Measurements from ENCODE around the gene FAM163B.

The FAM163B gene

GRCh38 chr9:133571391-133571890, 37.7 kb downstream of the FAM163B start:
- Histone ChIP-seq H3K36me3 (ENCODE audit: control insufficient read depth, low read length) (no peaks in the 10 kb centered on the region), H3F3A (ENCODE audit: control insufficient read depth, insufficient read depth) (no peaks in the 10 kb centered on the region), H3K4me3 (ENCODE audit: low read length) (no peak overlapping the region), H3K9me3 (ENCODE audit: control insufficient read depth, insufficient read depth, low read length) (no peaks in the 10 kb centered on the region), H3K79me2 (ENCODE audit: control insufficient read depth, low read length) (no peaks in the 10 kb centered on the region), H4K20me1 (ENCODE audit: control insufficient read depth, insufficient read depth, low read depth, low read length) (no peaks in the 10 kb centered on the region), H3K4me2 (ENCODE audit: low read length) (no peak overlapping the region), H3K27me3 (ENCODE audit: control insufficient read depth, low read length) (no peaks in the 10 kb centered on the region), H3K27ac (ENCODE audit: low read depth, low read length) (no peak overlapping the region), H3K9me2 (replicated peaks; ENCODE audit: control insufficient read depth, low read length) (no peaks in the 10 kb centered on the region), H3K4me1 (ENCODE audit: control insufficient read depth, low read length) (peaks cover 4% of the 10 kb centered on the region; the same call in 1 of the 2 replicates)
- TF ChIP-seq CTCF (IDR thresholded peaks at IDR 0.05; ENCODE audit: low read depth, low read length, poor library complexity, severe bottlenecking), result no peak
- TF ChIP-seq EZH2phosphoT487 (IDR thresholded peaks at IDR 0.05; ENCODE audit: borderline replicate concordance, low read length), result no peak

GRCh38 chr9:133570691-133571080, 38.5 kb downstream of the FAM163B start:
- Histone ChIP-seq H4K20me1 (ENCODE audit: control insufficient read depth, insufficient read depth, low read depth, low read length) (no peaks in the 10 kb centered on the region), H3K27me3 (ENCODE audit: control insufficient read depth, low read length) (no peaks in the 10 kb centered on the region), H3K27ac (ENCODE audit: low read depth, low read length) (no peak overlapping the region), H3K36me3 (ENCODE audit: control insufficient read depth, low read length) (no peaks in the 10 kb centered on the region), H3F3A (ENCODE audit: control insufficient read depth, insufficient read depth) (no peaks in the 10 kb centered on the region), H3K9me3 (ENCODE audit: control insufficient read depth, insufficient read depth, low read length) (no peaks in the 10 kb centered on the region), H3K4me2 (ENCODE audit: low read length) (no peak overlapping the region), H3K79me2 (ENCODE audit: control insufficient read depth, low read length) (no peaks in the 10 kb centered on the region), H3K4me1 (ENCODE audit: control insufficient read depth, low read length) (no peaks in the 10 kb centered on the region), H3K9me2 (replicated peaks; ENCODE audit: control insufficient read depth, low read length) (no peaks in the 10 kb centered on the region), H3K4me3 (ENCODE audit: low read length) (no peak overlapping the region)
- TF ChIP-seq EZH2phosphoT487 (IDR thresholded peaks at IDR 0.05; ENCODE audit: borderline replicate concordance, low read length) (no peak), CTCF (IDR thresholded peaks at IDR 0.05; ENCODE audit: low read depth, low read length, poor library complexity, severe bottlenecking) (no peak)

- Histone ChIP-seq H3K4me1 (ENCODE audit: control insufficient read depth, low read length) (no peaks in the 10 kb centered on the region), H3F3A (ENCODE audit: control insufficient read depth, insufficient read depth) (no peaks in the 10 kb centered on the region), H3K4me3 (ENCODE audit: low read length) (no peak overlapping the region), H3K9me2 (replicated peaks; ENCODE audit: control insufficient read depth, low read length) (no peaks in the 10 kb centered on the region), H3K36me3 (ENCODE audit: control insufficient read depth, low read length) (no peaks in the 10 kb centered on the region), H3K4me2 (ENCODE audit: low read length) (no peak overlapping the region), H3K27me3 (ENCODE audit: control insufficient read depth, low read length) (no peaks in the 10 kb centered on the region), H3K27ac (ENCODE audit: low read depth, low read length) (no peak overlapping the region), H3K79me2 (ENCODE audit: control insufficient read depth, low read length) (no peaks in the 10 kb centered on the region), H3K9me3 (ENCODE audit: control insufficient read depth, insufficient read depth, low read length) (no peaks in the 10 kb centered on the region), H4K20me1 (ENCODE audit: control insufficient read depth, insufficient read depth, low read depth, low read length) (no peaks in the 10 kb centered on the region)
- no peak for TF ChIP-seq CTCF (IDR thresholded peaks at IDR 0.05; ENCODE audit: low read depth, low read length, poor library complexity, severe bottlenecking)
- no peak for TF ChIP-seq EZH2phosphoT487 (IDR thresholded peaks at IDR 0.05; ENCODE audit: borderline replicate concordance, low read length)
Measured at GRCh38 chr9:133569891-133570690, 39.1 kb downstream of the FAM163B start.

Data from DOHH2 (cell line).